Lower lobe of right lung (tissue), 2 donors: ENCODE results near the gene SPIRE1. TPM values are rescaled to one million over a fixed set of nuclear protein-coding genes. Genes with fewer than 3 reads are reported as not detected.
"Not testable (repeated sequence)": the region's sequence is repeated elsewhere in the genome, so short reads cannot be mapped to it uniquely, and the experiment has no call there.

ENCODE experiments used
- ATAC-seq, 2 donors: fragments of 200-7000 bp; cut with Tn5 transposase; one replicate each; pipeline ENCODE4 v1.9.1; 2020 to 2022; ENCODE audit warnings: mild to moderate bottlenecking in 2 of 2, moderate library complexity in 2 of 2
- DNase-seq: peaks from one replicate; pipeline ENCODE4 v3.0.0-alpha.2; 2020
- H3K27ac ChIP-seq: fragments of 200-600 bp; one replicate; pipeline ENCODE4 v1.8.0; 2022
- H3K27me3 ChIP-seq: fragments of 200-600 bp; one replicate; pipeline ENCODE4 v1.8.0; 2022; ENCODE audit warnings: low read depth
- H3K36me3 ChIP-seq: fragments of 200-600 bp; one replicate; pipeline ENCODE4 v1.8.0; 2022; ENCODE audit warnings: mild to moderate bottlenecking
- H3K4me1 ChIP-seq: fragments of 200-600 bp; one replicate; pipeline ENCODE4 v1.8.0; 2022
- H3K4me3 ChIP-seq: fragments of 200-600 bp; one replicate; pipeline ENCODE4 v1.8.0; 2022; ENCODE audit warnings: mild to moderate bottlenecking
- H3K9me3 ChIP-seq: fragments of 200-600 bp; one replicate; pipeline ENCODE4 v1.8.0; 2022
- intact Hi-C: fragments of 100-400 bp; cut with DNase I; formaldehyde crosslinking; loops from one replicate; pipeline ENCODE4 v1.11.0; 2022
- total RNA-seq: library from RNA; stranded (reverse); fragmentation: NEBNext Ultra II Directional; extraction: Animal tissue kit (Norgen Biotek cat#: 25700); gene quantifications from one replicate; pipeline ENCODE4 v1.2.1, GENCODE V29; 2021
- TF ChIP-seq, protein P1 (sequence below): fragments of 200-600 bp; IDR thresholded peaks from one replicate; pipeline ENCODE4 v1.8.0; 2022; ENCODE audit warnings: antibody characterized with exemption, mild to moderate bottlenecking
- donor health status: DM: no; HTN: yes; CAD: no; lungs with severe emphysema.

The SPIRE1 gene
- total RNA-seq, 1 donor from 2014 or later = 42.1 TPM

- H3K27ac ChIP-seq = peak overlapping the region; percentile 10
- no peaks in the 10 kb centered on the region for H3K27me3 ChIP-seq
- no peaks in the 10 kb centered on the region for H3K9me3 ChIP-seq
- ATAC-seq (peak; percentile 33 to 35), DNase-seq (no peak)
- intact Hi-C loops = no loop called here
- H3K4me1 ChIP-seq = peaks cover 21% of the 10 kb centered on the region
- TF ChIP-seq, protein P1, sequence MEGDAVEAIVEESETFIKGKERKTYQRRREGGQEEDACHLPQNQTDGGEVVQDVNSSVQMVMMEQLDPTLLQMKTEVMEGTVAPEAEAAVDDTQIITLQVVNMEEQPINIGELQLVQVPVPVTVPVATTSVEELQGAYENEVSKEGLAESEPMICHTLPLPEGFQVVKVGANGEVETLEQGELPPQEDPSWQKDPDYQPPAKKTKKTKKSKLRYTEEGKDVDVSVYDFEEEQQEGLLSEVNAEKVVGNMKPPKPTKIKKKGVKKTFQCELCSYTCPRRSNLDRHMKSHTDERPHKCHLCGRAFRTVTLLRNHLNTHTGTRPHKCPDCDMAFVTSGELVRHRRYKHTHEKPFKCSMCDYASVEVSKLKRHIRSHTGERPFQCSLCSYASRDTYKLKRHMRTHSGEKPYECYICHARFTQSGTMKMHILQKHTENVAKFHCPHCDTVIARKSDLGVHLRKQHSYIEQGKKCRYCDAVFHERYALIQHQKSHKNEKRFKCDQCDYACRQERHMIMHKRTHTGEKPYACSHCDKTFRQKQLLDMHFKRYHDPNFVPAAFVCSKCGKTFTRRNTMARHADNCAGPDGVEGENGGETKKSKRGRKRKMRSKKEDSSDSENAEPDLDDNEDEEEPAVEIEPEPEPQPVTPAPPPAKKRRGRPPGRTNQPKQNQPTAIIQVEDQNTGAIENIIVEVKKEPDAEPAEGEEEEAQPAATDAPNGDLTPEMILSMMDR = no peak
- no peak overlapping the region for H3K4me3 ChIP-seq
- H3K36me3 ChIP-seq = no peaks in the 10 kb centered on the region
Measured at GRCh38 chr18:12645254-12645653, 12.7 kb downstream of the SPIRE1 start.

GRCh38 chr18:12643756-12644155 is 14.2 kb downstream of the SPIRE1 start:
- DNase-seq, intact Hi-C loops, H3K9me3 ChIP-seq, H3K4me3 ChIP-seq, H3K27ac ChIP-seq, H3K27me3 ChIP-seq, H3K36me3 ChIP-seq, ATAC-seq: not testable (repeated sequence)
- peaks cover 25% of the 10 kb centered on the region for H3K4me1 ChIP-seq

- intact Hi-C loops = no loop called here
- Histone ChIP-seq H3K4me1 (peaks cover 20% of the 10 kb centered on the region), H3K9me3 (no peaks in the 10 kb centered on the region), H3K36me3 (no peaks in the 10 kb centered on the region), H3K27me3 (no peaks in the 10 kb centered on the region), H3K27ac (no peak overlapping the region), H3K4me3 (no peak overlapping the region)
- DNase-seq = no peak
- ATAC-seq = no peak
- TF ChIP-seq, protein P1 = no peak
Measured at GRCh38 chr18:12640881-12641200, 17.1 kb downstream of the SPIRE1 start.

GRCh38 chr18:12639990-12640880 is 17.7 kb downstream of the SPIRE1 start:
- TF ChIP-seq, protein P1 = no peak
- no peak for DNase-seq

GRCh38 chr18:12638644-12639124 is 19.2 kb downstream of the SPIRE1 start:
- intact Hi-C loops = no loop called here
- H3K36me3 ChIP-seq = no peaks in the 10 kb centered on the region
- peaks cover 5% of the 10 kb centered on the region for H3K4me1 ChIP-seq
- no peaks in the 10 kb centered on the region for H3K9me3 ChIP-seq
- DNase-seq = no peak
- no peak overlapping the region for H3K4me3 ChIP-seq
- no peaks in the 10 kb centered on the region for H3K27me3 ChIP-seq
- TF ChIP-seq, protein P1 = no peak
- ATAC-seq = no peak
- no peak overlapping the region for H3K27ac ChIP-seq

More at GRCh38 chr18:12639990-12640880, 17.7 kb downstream of the SPIRE1 start:
- H3K4me1 ChIP-seq = peaks cover 16% of the 10 kb centered on the region
- H3K4me3 ChIP-seq = no peak overlapping the region
- H3K27ac ChIP-seq = no peak overlapping the region
- no peaks in the 10 kb centered on the region for H3K36me3 ChIP-seq
- intact Hi-C loops = no loop called here
- no peaks in the 10 kb centered on the region for H3K27me3 ChIP-seq
- no peaks in the 10 kb centered on the region for H3K9me3 ChIP-seq
- ATAC-seq = no peak
